Parathyroid adenoma (tissue), 2 donors: ENCODE measurements around the gene PRM1.

Experiments used
- H2AFZ ChIP-seq: fragments of 300-600 bp; sonication (generic); one replicate; pipeline ENCODE4 v1.7.0; 2017; ENCODE audit warnings: antibody characterized with exemption, mild to moderate bottlenecking
- H3K27ac ChIP-seq: fragments of 300-600 bp; sonication (generic); one replicate; pipeline ENCODE4 v1.7.0; 2017
- H3K27me3 ChIP-seq: fragments of 300-600 bp; sonication (generic); one replicate; pipeline ENCODE4 v1.7.0; 2017; ENCODE audit warnings: low read length; ENCODE audit not compliant: control insufficient read depth, insufficient read depth
- H3K36me3 ChIP-seq: fragments of 300-600 bp; sonication (generic); one replicate; pipeline ENCODE4 v1.7.0; 2017; ENCODE audit warnings: low read length; ENCODE audit not compliant: control insufficient read depth, insufficient read depth
- H3K4me1 ChIP-seq: fragments of 300-600 bp; sonication (generic); one replicate; pipeline ENCODE4 v1.7.0; 2017; ENCODE audit warnings: control low read depth
- H3K4me2 ChIP-seq: fragments of 300-600 bp; sonication (generic); one replicate; pipeline ENCODE4 v1.7.0; 2017; ENCODE audit warnings: low read length
- H3K4me3 ChIP-seq: fragments of 300-600 bp; sonication (generic); one replicate; pipeline ENCODE4 v1.7.0; 2017; ENCODE audit warnings: low read depth, low read length
- H3K79me2 ChIP-seq: fragments of 300-600 bp; sonication (generic); one replicate; pipeline ENCODE4 v1.7.0; 2017; ENCODE audit warnings: control low read depth
- H3K9ac ChIP-seq: fragments of 300-600 bp; sonication (generic); one replicate; pipeline ENCODE4 v1.7.0; 2017; ENCODE audit warnings: mild to moderate bottlenecking
- H3K9me3 ChIP-seq: fragments of 300-600 bp; sonication (generic); one replicate; pipeline ENCODE4 v1.7.0; 2017; ENCODE audit warnings: low read length; ENCODE audit not compliant: control insufficient read depth
- TF ChIP-seq, protein P1 (sequence below): fragments of 300-600 bp; sonication (generic); IDR thresholded peaks from one replicate; pipeline ENCODE4 v1.7.0; 2017; ENCODE audit warnings: antibody characterized with exemption, mild to moderate bottlenecking
- donor health status: primary hyperparathyroidism.

Gene PRM1

GRCh38 chr16:11253009-11253994, 27.8 kb downstream of the PRM1 start:
- no peak overlapping the region for H3K9ac ChIP-seq
- H3K4me2 ChIP-seq: no peak overlapping the region
- TF ChIP-seq, protein P1, sequence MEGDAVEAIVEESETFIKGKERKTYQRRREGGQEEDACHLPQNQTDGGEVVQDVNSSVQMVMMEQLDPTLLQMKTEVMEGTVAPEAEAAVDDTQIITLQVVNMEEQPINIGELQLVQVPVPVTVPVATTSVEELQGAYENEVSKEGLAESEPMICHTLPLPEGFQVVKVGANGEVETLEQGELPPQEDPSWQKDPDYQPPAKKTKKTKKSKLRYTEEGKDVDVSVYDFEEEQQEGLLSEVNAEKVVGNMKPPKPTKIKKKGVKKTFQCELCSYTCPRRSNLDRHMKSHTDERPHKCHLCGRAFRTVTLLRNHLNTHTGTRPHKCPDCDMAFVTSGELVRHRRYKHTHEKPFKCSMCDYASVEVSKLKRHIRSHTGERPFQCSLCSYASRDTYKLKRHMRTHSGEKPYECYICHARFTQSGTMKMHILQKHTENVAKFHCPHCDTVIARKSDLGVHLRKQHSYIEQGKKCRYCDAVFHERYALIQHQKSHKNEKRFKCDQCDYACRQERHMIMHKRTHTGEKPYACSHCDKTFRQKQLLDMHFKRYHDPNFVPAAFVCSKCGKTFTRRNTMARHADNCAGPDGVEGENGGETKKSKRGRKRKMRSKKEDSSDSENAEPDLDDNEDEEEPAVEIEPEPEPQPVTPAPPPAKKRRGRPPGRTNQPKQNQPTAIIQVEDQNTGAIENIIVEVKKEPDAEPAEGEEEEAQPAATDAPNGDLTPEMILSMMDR: no peak
- peaks cover 3% of the 10 kb centered on the region for H3K4me1 ChIP-seq
- H3K4me3 ChIP-seq: no peak overlapping the region
- no peaks in the 10 kb centered on the region for H3K79me2 ChIP-seq
- H3K27ac ChIP-seq: no peak overlapping the region
- H2AFZ ChIP-seq: no peak overlapping the region
- H3K9me3 ChIP-seq: no peaks in the 10 kb centered on the region
- no peaks in the 10 kb centered on the region for H3K36me3 ChIP-seq
- no peaks in the 10 kb centered on the region for H3K27me3 ChIP-seq

GRCh38 chr16:11252482-11252931, 28.6 kb downstream of the PRM1 start:
- Histone ChIP-seq H3K9me3 (no peaks in the 10 kb centered on the region), H3K4me2 (no peak overlapping the region), H3K27me3 (no peaks in the 10 kb centered on the region), H3K36me3 (no peaks in the 10 kb centered on the region), H2AFZ (no peak overlapping the region), H3K4me3 (no peak overlapping the region), H3K9ac (no peak overlapping the region), H3K79me2 (no peaks in the 10 kb centered on the region), H3K27ac (no peak overlapping the region), H3K4me1 (peaks cover 3% of the 10 kb centered on the region)
- TF ChIP-seq, protein P1: no peak

- no peak overlapping the region for H3K27ac ChIP-seq
- H3K27me3 ChIP-seq: no peaks in the 10 kb centered on the region
- H3K4me1 ChIP-seq: no peaks in the 10 kb centered on the region
- no peak overlapping the region for H3K4me3 ChIP-seq
- H3K9me3 ChIP-seq: no peaks in the 10 kb centered on the region
- TF ChIP-seq, protein P1: no peak
- no peaks in the 10 kb centered on the region for H3K36me3 ChIP-seq
- H3K4me2 ChIP-seq: no peak overlapping the region
- H3K79me2 ChIP-seq: no peaks in the 10 kb centered on the region
- no peak overlapping the region for H2AFZ ChIP-seq
- H3K9ac ChIP-seq: no peak overlapping the region
These were observed 29.3 kb downstream of the PRM1 start for GRCh38 chr16:11251525-11252481.

- Histone ChIP-seq H3K79me2 (no peaks in the 10 kb centered on the region), H3K9ac (no peak overlapping the region), H3K27ac (no peak overlapping the region), H2AFZ (no peak overlapping the region), H3K27me3 (no peaks in the 10 kb centered on the region), H3K9me3 (no peaks in the 10 kb centered on the region), H3K4me1 (no peaks in the 10 kb centered on the region), H3K4me2 (no peak overlapping the region), H3K4me3 (no peak overlapping the region), H3K36me3 (no peaks in the 10 kb centered on the region)
- TF ChIP-seq, protein P1: no peak
These were observed 30.2 kb downstream of the PRM1 start for GRCh38 chr16:11250786-11251524.
